ENCODE measurements around the gene MAN1A2. TPM values are rescaled to one million over a fixed set of nuclear protein-coding genes. Genes with fewer than 3 reads are reported as not detected.
"Not testable (repeated sequence)": the region's sequence is repeated elsewhere in the genome, so short reads cannot be mapped to it uniquely, and the experiment has no call there.

MAN1A2 gene
- total RNA-seq, 2 donors from 2014 or later = 30.3 to 32.5 TPM

DNA sequence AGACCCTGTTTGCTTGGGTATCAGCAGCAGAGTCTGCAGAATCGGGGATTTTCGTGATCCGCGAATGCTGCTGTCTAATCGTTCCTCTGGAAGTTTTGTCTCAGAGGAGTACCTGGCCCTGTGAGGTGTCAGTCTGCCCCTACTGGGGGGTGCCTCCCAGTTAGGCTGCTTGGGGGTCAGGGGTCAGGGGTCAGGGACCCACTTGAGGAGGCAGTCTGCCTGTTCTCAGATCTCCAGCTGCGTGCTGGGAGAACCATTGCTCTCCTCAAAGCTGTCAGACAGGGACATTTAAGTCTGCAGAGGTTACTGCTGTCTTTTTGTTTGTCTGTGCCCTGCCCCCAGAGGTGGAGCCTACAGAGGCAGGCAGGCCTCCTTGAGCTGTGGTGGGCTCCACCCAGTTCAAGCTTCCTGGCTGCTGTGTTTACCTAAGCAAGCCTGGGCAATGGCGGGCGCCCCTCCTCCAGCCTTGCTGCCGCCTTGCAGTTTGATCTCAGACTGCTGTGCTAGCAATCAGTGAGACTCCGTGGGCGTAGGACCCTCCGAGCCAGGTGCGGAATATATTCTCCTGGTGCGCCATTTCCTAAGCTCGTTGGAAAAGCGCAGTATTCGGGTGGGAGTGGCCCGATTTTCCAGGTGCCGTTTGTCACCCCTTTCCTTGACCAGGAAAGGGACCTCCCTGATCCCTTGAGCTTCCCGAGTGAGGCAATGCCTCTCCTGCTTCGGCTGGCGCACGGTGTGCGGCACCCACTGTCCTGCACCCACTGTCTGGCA lies 9.2 kb upstream of the MAN1A2 start:
- intact Hi-C loops (cut with DNase I, micrococcal nuclease); ATAC-seq: not testable (repeated sequence)
- peak in 1 of 2 donors; percentile 33 for DNase-seq

DNA sequence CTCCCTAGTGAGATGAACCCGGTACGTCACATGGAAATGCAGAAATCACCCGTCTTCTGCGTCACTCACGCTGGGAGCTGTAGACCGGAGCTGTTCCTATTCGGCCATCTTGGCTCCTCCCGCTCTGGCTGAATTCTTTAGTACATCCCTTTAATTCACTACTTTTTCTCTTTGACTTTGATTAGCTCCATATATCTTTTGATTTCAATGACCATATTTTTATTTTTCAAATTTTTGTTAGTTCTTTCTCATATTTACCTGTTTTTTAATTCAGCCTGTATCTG lies 8.7 kb upstream of the MAN1A2 start:
- intact Hi-C loops (cut with DNase I, micrococcal nuclease); DNase-seq; ATAC-seq: not testable (repeated sequence)

DNA sequence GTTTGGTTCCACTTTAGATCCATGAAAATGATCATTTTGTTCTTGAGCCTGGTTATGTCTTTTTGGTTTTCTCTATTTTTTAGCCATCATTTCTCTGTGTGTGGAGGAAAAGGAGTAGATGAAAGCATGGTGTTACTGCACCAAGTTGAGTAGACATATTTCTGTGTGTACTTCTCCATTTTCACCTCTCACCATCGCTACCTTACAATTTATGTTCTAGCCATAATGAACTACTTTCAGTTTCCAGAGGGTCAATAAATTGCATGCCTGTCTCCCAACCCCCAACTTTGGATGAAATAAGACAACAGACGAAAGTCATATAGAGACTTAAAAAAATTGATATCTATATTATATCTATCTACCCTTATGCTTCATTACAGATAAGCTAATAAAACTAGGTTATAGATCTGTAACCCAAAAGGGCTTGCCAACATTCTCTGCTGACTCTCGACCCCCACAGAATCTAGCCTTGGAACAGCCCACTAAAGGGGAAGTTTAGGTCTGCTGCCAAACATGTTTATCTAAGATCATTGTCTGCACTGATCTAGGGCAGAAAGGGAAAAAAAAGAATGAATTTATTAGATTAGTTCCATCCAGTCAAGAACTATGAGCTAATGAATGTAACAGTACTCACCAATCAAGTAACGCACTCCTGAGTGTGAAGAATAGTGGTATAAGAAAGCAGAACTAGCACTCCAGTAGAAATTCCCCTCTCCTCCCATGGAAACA lies 7.5 kb upstream of the MAN1A2 start:
- intact Hi-C loops (cut with DNase I, micrococcal nuclease) = no loop called here
- ATAC-seq (no peak), DNase-seq (no peak)

DNA sequence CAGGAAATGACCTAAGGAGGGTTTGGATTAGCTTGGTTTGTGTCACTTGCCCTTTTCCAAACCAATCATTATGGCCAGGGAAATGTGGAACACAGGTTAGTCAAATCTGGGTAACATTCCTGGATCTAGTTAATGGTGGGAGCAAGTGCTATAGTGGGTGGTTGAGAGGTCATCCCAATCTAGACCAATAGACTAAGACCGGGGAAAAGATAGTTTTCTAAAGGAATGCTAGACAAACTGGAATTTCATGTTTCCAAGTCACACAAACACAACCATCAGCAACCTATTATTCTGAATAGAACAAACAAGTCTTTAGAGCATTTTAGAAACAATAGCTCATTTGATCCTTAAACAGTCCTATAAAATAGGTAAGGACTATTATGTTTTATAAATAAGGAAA lies 4.3 kb upstream of the MAN1A2 start:
- intact Hi-C loops (cut with DNase I, micrococcal nuclease) = no loop called here
- ATAC-seq = no peak
- no peak for DNase-seq

DNA sequence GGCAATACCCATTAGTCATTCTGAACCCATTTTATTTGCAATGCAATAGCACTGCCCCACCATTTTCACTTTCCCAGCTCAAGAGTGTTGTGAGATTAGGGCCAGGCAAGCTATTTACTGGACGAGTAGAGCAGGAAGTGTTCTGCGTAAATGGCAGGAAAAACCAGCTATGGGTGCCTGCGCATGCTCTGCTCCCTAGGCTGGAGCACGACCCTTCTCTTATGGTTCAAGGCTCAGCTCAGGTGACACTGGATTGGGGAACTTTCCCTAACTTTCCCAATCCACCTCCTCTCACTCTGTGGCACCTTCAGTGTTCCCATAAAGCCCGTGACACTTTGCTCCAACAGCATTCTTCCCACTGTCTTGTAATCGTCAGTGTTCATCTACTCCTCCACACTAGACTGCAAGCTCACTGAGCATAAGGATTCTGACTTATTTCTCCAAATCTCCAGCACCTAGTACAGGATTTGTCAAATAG lies 3.6 kb upstream of the MAN1A2 start:
- no peak for DNase-seq
- intact Hi-C loops (cut with DNase I, micrococcal nuclease) = no loop called here

DNA sequence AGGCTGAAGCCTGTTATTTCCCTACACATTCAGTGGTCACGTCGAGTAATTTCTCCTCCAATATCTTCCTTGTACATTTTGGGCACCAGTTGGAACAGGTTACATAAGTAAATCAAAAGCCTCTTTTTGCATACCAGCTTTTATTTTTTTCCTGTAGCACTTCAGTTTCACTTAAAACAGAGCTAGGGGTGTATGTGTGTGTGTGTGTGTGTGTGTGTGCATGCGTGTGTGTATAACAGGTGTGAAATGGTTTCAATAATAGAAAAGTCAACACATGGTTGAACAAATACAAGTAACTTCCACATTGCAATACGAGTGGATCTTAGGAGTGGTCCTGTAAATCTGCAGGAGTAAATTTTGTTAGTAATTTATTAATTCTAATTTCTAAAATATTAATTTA lies 3.0 kb upstream of the MAN1A2 start:
- intact Hi-C loops (cut with DNase I, micrococcal nuclease) = no loop called here

More for the DNA sequence above, 3.6 kb upstream of the MAN1A2 start:
- ATAC-seq = no peak

DNA sequence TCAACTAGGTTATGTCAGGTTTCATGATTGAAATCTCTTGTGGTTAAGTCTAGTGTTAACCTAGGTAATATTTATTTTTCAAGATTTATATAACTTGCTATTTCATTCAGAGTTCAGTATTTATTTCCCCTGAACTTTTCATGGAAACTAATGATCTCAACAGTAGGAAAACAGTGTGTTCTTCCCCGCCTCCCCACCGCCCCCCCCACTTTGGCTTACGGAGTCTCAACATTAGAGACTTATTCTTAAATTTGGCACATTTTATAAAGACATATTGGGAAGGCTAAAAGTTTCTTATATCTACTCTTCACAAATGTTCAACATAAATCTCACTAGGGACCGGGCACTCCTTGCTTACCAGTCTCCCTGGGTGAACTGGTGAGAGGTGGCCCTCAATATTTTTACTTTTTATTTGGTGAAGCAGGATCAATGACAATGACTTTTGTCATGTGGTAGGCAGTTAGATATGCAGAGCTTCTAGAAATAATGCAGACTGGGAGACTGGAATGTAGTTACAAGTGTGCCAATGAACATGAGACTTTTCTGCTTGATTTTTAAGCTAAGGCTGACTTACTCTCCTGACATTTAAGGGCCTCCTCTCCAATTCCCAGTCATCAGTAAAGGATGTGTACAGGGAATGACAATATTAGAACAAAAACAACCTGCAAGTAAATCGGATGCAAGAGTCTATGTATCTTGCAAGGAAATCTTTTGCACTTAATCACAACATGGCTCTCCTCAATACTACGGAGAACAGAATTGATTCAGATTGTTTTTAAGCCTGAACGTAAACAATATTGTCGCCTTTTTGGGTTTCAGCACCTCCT lies 1.7 kb upstream of the MAN1A2 start:
- no peak for ATAC-seq
- intact Hi-C loops (cut with DNase I, micrococcal nuclease) = no loop called here
- no peak for DNase-seq

More for the DNA sequence above, 3.0 kb upstream of the MAN1A2 start:
- no peak for DNase-seq
- ATAC-seq = no peak

DNA sequence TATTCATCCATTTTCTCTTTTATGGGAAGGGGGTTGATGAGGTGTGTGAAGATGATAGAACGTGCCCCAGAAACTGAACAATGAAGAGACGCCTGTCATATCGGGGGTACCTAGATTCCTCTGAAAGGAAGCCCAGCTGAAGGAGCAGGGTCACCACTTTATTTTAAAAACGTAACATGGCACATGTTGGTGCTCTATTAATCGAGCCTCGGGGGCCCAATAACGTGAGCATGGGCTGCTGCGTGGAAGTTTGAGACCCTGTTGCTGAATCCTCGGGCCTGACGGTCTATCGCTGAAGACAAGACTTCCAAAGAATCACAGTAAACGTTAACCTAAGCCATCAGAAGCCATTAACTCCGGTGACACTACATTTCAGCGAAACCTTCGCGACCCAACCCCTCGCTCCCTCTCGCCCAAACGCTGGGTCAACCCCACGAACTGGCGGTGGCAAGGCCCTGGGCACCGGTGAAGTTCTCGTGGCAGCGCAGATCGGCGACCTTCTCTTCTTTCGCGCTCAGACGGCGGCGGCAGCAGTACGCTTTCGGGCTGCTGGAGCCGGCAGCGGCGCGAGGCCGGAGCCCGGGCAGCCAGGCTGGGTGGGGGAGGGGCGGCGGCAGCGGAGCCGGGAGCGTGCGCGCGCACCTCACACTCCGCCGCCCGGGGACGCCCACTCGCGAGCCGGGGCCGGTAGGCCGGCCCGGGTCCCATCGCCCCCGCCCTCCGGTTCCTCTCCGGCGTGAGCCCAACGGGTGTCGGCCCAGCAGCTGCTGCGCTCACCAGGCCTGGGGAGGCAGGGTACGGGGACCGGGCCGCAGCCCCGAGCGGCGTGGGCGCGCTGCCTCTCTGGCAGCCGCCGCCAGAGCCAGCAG lies 838 bp upstream of the MAN1A2 start:
- peak; percentile 83 to 93 for DNase-seq
- peak; percentile 81 for ATAC-seq
- intact Hi-C loops (cut with DNase I, micrococcal nuclease) = no loop called here

DNA sequence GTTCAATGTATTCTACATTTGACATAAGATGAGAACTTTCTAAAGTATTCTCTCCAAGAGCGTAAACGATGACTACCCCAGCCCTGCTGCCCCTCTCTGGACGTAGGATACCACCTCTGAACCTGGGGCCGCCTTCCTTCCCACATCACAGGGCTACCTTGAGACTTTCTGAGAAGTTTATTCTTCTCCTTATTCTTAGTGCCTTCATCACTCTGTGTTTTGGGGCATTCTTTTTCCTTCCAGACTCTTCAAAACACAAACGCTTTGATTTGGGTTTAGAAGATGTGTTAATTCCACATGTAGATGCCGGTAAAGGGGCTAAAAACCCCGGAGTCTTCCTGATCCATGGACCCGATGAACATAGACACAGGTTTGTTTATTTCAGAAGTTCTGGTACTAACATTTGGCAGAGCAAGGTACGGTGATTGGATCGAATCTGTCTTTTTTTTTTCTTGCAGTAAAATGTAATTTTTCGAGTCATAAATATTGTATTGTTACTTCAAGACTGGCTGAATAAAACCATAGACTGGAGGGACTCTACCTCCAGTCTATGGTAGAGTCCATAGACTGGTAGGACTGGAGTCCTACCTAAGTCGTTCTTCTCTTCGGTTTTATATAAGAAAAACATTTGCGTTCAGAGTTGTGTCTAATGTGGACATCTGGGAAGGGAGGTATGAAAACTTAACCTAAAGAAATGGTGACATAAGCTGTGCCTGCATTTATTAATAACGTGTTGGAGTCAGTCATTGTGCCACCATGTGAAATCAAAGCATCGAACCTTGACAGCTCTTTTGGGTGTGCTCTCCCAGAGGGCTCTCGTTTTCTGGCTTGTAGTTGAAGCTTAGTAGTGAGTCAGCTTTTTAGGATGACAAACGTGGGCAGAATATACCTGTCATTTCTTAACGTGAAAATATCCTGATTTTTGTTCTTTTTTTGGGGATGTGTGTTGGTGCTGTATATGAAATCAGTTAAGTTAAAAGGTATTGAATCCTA lies 1.2 kb downstream of the MAN1A2 start:
- intact Hi-C loops (cut with DNase I, micrococcal nuclease) = no loop called here
- no peak for ATAC-seq
- DNase-seq = peak in 1 of 2 donors; percentile 37

DNA sequence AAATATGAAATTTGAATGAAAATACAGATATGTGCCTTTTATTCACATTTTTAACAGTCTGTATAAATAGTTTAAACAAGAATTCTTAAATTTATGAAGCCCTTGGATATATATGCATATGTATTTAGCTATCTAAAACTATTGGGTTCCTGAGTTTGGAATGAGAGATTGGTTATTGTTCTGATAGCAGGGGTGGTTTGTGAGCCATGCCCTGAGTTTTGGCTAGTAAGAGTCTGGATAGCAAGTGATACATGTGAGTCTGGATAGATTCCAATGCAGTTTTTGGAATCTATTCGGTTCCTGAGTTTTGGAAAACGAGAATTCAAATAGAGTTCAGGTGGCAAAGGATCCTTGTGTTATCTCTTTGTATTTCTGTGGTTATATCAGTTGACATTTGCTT lies 2.8 kb downstream of the MAN1A2 start:
- ATAC-seq (no peak), DNase-seq (no peak)
- intact Hi-C loops (cut with DNase I, micrococcal nuclease) = no loop called here

DNA sequence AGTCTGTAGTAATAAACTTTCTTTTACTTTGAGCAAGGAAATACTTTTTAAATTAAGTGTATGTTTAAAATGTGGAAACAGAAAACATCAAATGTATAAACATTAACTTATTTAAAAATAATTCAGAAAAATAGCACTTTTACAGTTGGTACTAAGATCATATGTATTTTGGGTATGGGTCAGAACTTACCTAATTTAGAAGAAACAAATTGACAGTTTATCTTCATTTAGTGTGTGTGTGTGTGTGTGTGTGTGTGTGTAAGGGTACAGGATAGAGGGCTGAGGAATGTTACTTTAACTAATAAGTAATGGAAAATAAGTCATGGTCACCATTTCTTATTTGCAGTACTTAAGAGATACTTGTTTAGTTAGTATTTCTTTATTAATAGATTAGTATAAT lies 3.3 kb downstream of the MAN1A2 start:
- ATAC-seq (no peak), DNase-seq (no peak)
- intact Hi-C loops (cut with DNase I, micrococcal nuclease) = no loop called here

DNA sequence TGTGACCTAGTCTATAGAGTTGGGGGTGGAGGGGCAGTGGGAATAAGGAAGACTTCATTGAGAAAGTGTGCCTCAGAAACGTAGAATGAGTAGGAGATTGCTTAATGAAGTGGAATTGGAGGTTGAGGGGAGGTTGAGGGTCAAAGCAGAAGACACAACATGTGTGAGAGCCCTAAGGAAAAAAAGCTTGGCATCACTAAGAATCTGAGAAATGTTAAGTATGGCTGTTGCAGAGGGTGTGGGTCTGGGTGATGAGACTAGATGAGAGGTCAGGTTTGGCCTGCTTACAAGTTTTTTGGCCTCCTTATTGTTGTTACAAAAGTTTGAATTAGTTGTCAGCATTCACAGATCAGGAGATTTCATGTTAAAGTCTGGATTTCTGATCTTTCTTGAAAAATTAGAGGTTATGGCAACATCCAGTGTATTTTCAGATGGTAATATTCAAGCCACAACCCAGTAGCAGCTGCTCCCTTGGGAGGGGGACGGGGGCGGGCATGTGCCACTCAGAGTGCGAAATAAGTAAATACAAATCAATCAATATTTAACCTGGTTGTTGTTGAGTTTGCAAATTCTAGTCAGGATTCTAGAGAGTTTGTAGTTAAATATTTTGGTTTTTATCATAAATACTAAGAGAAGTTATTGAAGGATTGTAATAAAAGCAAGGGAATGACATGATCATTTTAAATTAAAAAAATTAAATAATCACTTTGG lies 4.3 kb downstream of the MAN1A2 start:
- DNase-seq = no peak
- intact Hi-C loops (cut with DNase I, micrococcal nuclease) = no loop called here
- ATAC-seq = no peak

DNA sequence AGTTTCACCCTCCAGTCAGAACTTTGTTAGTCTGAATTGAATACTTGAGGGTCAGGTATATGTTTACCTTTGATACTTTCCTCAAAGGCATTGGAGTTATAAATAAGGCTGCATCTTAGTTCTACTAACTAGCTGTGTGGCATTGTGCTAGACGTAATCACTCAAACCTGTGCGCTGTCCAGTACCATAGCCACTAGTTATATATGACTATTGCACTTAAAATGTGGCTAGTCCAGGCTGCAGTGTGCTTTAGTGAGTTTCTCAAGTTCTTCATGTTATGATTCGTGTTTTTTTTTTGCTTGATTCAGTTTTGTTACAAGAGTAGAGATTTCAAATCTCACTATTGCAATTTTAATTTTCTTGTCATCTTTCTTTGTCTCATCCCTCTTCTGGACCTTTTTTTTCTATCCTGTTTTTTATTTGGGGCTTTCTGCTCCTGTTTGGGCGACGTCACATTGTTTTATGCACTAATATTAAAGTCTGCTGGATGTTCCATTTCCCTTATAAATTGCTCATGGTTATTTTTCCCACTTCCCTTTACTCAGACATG lies 5.7 kb downstream of the MAN1A2 start:
- intact Hi-C loops (cut with DNase I, micrococcal nuclease) = no loop called here
- no peak for DNase-seq
- no peak for ATAC-seq

DNA sequence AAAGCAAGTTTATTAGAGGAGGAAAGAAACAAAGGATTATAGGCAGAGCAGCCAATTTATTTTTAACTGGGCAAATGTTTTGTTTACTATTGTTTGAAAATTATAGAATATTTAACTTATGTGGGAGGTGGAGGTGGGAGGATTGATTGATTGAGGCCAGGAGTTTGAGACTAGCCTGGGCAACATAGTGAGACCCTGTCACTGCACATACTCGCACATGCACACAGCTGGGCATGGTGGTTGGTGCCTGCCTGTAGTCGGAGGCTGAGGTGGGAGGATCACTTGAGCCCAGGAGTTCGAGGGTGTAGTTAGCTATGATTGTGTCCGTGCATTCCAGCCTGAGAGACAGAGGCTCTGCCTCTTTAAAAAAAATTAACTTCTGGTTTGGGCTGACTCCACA lies 6.7 kb downstream of the MAN1A2 start:
- intact Hi-C loops (cut with DNase I, micrococcal nuclease) = no loop called here
- DNase-seq (no peak), ATAC-seq (no peak)

DNA sequence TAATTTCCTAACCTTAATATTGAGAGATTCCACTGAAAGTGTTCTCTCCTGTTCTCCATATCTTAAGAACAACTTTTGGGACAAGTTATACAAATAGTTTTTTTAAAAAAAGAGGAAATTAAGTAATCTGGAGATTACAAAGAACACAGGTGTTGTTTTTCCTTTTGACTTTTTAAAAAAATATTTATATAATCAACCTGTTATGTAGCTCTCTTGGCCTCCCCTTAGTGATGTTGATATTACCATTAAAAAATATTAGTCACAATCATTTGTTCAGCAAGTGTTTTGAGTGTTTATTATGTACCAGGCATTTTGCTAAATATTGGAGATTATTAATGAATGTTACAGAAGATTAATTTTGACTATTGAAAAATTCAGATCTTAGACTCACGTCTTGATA lies 8.1 kb downstream of the MAN1A2 start:
- DNase-seq (no peak), ATAC-seq (no peak)
- intact Hi-C loops (cut with DNase I, micrococcal nuclease) = no loop called here

DNA sequence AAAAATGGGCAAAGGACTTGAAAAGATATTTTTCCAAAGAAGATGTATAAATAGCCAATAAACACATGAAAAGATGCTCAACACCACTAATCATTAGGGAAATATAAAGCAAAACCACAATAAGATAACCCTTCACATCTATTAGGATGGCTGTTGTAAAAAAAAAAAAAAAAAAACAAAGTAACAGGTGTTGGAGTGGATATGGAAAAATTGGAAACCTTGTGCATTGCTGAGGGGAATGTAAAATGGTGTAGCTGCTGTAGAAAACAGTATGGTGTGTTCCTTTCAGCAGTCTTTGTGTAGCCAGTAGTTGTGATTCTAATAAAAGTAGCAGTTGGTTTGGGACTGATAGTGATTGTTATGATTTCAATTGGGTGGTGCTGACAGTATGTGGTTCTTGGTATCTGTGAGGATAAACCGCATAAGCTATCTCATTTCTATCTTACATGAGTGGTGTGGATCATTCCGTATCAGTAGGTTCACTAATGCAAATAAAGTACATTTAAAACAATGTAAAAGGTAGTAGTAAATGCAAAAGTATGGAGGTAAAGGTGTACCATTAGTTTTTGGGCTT lies 19.9 kb downstream of the MAN1A2 start:
- ATAC-seq (no peak), DNase-seq (no peak)

More for the DNA sequence above, 19.9 kb downstream of the MAN1A2 start:
- intact Hi-C loops (cut with DNase I, micrococcal nuclease) = no loop called here
